DMS114 treated with DMSO at 0.1 percent for 48 hours (cell line): ENCODE data around the gene STK38.
"Not testable (repeated sequence)": the region's sequence is repeated elsewhere in the genome, so short reads cannot be mapped to it uniquely, and the experiment has no call there.

Source experiments
- DNase-seq: peaks from one replicate; lab custom pipeline; 2025; ENCODE audit not compliant: unreplicated experiment; lab: John Stamatoyannopoulos, UW

The STK38 gene

DNA sequence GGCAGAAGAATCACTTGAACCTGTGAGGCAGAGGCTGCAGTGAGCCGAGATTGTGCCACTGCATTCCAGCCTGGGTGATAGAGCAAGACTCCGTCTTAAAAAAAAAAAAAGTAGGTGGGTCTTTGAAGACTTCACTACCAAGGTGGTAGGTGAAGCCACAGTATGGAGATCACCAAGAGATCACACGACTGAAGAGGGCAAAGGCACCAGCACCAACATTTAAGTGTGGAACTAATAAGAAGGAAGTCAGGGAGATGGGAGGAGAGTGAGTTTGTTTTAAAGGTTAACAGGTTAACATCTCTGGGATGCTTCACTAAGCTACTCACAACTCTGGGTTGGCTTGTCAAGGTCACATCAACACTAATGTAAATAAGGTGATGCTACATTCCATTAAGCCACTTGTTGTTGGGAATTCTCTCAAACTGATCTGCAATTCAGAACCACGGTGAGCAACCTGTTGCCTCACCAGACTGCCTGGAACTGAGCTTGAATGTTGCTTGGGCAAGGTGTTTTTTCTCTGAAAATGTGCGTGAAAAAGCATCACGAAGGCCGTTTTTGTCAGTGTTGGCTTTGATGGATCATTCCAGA, 55.8 kb downstream of the STK38 start:
- DNase-seq, result no peak

DNA sequence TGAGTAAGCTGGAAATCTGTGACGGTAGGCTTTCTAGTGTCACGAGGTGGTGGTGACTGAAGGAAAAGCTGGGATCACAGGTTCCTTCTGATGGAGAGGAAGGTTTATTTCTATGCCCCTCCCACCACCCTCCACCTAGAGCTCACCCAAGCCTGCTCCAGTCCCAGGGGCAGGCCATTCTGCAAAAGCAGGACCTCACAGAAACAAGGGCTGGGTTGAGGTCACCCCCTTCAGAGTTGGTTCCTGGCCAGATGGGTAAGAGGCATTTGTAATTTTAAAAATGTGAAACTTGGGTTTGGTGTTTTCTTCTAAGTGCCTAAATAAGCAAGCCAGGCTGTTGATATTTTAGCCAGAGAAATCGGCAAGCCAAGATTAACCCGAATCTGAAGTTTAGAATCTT, 57.9 kb downstream of the STK38 start:
- DNase-seq, result no peak

DNA sequence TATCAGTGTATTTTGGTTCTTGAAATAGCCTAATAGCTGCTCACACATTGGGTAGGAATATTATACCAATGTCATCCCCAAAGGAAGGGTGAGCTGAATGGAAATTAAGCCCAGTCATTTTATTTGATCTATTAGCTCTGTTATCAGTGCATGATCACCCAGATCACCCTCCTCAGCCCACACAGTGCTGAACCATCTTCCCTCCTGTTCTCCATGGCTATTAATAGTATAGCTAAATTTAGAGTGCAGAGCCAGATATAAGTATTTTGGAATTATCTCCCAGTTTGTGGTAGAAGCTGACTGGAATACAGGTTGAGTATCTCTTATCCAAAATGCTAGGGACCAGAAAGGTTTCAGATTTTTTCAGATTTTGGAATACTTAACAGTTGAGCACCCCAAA, 59.1 kb downstream of the STK38 start:
- no peak for DNase-seq

DNA sequence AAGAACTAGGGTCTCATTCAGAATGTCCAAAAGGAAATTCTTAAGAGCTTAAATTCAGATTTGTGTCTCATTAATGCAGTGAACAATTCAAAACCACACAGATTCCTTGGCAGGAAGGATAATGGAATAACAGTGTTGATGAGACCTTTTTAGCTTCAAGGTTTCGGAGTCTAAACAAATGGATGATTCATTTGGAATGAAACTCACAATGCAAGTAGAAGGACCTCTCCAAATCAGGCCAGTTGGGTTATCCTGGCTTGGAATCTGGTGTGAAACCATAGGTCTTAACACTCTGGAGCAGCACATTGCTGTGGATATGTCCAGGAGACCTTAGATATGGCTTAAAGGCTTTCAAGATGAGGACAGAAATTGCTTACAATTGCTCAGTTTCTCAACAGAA, 59.6 kb downstream of the STK38 start:
- no peak for DNase-seq

DNA sequence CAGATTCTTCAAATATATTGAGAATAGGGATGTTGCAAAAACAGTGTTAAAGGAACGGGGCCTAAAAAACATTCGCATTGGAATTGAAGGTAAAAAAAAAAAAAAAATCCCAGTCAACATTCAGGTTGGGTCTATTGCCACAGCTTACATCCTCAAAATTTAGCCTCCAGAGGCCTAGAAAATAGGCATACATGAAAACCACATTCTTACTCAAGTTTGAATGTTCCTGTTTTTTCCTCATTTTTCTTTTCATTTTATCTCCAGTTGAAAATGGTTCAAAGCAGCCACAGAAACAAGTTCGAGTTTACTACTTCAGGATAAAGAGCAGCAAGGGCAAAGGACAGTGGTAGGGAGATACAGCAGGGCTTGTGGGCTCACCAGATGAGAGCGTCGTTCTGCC, 62.5 kb downstream of the STK38 start:
- DNase-seq, result no peak

DNA sequence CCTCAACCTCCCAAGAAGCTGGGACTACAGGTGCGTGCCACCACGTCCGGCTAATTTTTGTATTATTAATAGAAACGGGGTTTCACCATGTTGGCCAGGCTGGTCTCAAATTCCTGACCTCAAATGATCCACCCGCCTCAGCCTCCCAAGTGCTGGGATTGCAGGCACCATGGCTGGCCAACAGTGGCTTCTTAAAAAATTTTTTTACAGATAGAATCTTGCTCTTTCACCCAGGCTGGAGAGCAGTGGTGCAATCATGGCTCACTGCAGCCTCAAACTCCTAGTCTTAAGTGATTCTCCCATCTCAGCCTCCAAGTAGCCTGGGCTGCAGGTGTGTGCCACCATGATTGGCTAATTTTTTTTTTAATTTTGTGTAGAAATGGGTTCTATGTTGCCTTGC, 64.0 kb downstream of the STK38 start:
- DNase-seq, result not testable (repeated sequence)

DNA sequence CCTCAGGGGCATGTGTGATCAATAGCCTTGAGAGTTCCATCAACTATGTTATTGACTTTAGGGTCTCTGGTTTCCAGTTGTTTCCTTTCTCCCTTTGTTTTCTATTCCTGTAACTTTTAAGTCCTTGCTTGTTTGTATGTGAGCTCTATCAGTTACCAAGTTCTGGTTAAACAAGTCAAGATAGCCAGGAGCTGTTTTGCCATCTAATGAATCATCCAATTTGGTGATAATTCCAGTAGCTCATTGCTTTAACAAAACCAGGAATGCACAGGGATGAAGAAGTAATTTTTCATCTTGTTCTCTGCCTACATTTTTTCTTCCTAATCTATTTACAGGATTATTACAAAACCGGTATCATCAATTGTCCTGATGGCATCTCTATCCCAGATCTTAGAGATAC, 68.0 kb downstream of the STK38 start:
- no peak for DNase-seq

DNA sequence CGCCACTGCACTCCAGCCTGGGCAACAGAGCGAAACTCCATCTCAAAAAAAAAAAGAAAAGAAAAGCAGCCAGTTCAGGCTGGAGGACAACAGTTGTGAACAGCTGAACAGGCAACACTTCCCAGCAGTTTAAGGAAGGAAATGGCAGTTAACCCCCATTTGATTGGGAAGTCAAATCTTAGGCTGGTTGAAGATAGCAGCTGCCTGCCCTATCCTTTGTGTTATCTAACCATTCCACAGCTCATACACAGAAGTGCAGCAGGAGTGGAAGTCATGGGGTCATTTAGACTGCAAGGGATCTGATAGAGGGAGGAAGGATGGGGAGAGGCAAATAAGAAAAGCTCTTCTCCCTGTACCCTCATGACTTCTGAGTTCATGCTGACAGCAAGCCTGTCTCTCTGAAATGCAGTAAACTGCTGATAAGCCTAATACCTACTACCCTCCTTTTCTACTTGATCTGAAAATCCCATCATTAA, 69.2 kb downstream of the STK38 start:
- no peak for DNase-seq

DNA sequence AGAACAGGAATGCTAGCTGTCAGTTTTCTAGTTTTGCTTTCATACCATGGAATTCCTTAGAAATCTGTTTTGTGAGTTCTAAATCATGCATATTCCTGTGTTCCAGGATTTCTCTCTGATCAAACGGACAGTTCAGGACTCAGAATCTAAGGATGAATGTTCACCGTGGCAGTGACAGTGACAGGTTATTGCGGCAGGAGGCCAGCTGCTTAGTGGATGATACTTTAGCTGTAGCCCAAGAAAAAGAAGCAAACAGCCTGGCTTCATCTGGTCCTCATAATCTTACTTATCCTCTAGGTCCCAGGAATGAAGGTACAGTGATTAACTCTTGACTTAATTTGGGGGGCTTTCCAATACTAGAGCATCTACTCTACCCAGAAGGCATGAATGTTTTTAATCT, 77.3 kb downstream of the STK38 start:
- DNase-seq, result no peak

DNA sequence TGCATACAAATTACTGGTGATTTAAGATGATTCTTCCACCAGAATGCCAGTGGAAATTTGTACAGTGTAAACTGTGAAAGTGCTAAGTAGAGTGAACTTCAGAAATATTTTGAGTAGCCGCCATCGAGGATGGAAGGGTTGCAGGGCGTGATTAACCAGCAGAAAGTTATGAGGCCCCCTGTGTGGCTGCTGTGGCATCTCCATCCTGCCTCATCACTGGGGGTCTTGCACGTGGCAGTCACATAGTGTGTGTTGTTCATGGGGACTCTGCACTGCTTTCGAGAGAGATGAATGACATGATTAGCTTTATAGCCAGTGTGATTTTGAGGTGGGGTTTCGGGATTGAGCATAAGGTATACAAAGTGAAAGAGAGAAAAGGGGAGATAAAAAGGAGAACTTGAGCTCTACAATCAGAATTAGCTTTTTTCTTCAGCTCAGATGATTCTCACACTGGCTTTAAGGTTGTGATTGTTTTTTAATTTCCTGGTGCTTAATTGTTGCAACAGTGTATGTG, 78.1 kb downstream of the STK38 start:
- no peak for DNase-seq

DNA sequence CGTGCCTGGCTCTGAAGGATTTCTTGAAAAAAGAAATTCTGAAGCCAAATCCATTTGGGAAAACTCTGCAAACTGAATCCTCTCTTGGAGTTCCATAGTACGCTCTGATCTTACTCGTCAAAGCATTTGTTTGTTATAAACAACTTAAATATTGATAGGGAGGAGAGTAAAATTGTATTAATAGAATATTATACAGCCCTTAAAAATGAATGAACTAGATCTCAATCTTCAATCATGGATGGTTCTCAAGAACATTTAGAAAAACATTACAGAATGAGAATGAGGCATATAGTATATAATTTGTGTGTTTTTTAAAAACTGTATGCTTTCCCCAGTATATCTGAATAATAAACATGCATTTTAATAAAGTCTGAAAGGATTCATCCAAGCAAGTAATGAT, 79.7 kb downstream of the STK38 start:
- no peak for DNase-seq

DNA sequence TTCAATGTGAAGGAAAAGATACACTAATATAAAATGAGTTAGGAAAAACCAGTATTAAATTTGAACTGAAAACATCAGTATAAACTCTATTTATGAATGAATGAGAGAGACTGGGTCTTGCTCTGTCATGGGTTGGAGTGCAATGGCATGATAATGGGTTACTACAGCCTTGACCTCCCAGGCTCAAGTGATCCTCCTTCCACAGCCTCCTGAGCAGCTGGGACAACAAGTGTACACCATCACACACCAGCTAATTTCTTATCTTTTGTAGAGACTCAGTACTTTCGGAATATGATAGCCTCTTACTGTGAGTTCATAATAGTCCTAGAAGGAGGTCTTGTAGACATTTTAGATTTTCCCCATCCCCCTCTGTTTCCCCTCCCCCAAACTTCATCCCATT, 83.0 kb downstream of the STK38 start:
- no peak for DNase-seq

DNA sequence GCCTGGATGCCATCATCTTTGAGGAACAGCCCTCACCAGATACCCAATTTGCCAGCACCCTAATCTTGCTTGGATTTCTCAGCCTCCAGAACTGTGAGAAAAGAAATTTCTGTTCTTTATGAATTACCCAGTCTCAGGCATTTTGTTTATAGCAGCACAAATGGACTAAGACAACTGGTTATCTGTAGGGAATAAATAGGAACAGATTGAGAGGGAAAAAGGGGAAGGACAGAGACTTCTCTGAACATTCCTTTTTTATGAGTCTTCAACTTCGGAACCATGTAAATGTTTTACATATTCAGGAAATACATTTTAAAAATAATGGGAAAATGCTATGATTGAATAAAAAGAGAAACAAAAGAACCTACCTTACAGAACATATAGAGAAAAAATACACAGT, 83.6 kb downstream of the STK38 start:
- no peak for DNase-seq

DNA sequence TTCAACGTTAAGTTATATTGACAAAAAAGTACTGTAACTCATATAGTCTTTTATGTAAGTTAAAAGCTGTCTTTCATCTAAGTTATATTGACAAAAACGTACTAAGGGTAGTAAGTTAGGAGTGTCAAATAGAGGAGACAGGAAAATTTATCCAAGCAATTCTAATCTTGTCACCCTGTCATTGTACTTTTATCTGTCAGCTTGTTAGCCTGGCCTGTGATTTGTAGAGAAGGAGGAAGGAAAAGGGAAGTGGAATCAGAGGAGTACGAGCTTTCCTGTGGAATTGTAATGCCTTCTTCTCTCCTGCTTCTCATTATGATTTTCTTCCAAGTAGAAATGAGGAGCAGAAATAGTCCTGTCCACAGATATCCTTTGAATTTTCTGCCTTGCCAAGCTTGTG, 85.6 kb downstream of the STK38 start:
- no peak for DNase-seq

DNA sequence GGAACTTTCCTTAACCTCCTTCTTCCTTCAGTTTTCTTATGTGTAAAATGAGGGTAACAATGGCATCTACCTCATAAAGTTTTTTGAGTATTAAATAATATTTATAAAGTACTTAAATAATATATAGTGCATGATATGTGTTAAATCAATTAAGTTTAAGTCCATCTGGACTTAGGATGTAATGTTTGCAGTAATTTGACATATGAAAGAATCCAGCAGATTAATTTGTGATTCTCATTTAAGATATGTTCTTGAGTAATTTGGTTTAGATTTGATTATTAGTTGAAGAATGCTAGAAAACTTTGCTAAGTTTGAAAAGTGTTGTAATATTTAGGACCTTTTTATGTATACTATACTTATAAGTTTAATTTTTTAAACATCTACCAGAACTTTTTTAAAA, 86.4 kb downstream of the STK38 start:
- no peak for DNase-seq

DNA sequence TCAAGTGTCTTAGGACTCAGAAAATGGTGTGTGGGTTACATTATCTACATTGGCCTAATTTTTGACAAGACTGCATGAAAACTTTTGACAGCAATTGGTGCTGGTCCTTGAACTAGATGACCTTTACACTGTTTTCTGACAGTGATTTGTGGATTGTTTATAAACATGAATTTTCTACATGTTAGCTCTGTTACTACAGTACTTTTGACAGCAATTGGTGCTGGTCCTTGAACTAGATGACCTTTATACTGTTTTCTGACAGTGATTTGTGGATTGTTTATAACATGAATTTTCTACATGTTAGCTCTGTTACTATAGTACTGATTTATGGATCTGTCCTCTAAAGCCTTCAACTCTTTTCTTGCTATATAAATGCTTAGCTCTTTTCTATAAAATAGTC, 87.8 kb downstream of the STK38 start:
- DNase-seq, result no peak

DNA sequence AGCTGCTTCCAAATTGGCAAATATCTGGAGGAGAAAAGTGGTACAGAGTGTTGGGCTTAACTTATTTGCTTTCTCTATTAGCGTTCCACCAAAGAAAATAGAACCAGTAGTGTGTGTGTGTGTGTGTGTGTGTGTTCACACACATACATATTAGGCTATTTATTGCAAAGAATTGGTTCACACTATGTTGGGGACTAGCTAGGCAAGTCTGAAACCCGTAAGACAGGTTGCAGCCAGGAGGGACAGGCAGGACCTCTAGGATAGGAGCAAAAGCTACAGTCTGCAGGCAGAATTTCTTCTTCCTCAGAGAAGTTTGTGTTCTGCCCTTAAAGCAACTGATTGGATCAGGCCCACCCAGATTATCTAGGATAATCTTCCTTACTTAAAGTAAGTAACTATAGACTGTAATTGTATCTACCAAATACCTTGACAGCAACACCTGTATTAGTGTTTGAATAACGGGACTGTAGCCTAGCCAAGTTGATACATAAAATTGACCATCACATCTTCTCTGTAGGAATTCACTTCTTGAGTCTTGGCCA, 91.7 kb downstream of the STK38 start:
- no peak for DNase-seq

DNA sequence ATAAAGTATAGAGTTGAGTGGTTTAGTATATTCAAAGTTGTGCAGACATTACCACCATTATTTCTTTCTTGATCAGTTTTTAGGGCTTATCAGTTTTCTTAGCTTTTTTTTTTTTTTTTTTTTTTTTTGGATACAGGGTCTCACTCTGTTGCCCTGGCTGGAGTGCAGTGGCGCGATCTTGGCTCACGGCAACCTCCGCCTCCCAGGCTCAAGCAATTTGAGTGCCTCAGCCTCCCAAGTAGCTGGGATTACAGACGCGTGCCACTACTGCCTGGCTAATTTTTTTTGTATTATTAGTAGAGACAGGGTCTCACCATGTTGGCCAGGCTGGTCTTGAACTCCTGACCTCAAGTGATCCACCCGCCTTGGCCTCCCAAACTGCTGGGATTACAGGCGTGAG, 94.4 kb downstream of the STK38 start:
- not testable (repeated sequence) for DNase-seq

DNA sequence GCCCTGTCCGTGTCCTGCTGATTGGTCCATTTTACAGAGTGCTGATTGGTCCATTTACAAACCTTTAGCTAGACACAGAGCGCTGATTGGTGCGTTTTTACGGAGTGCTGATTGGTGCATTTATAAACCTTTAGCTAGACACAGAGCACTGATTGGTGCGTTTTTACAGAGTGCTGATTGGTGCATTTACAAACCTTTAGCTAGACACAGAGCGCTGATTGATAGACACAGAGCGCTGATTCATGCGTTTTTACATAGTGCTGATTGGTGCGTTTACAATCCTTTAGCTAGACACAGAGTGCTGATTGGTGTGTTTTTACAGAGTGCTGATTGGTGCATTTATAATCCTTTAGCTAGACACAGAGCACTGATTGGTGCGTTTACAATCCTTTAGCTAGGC, 98.1 kb downstream of the STK38 start:
- not testable (repeated sequence) for DNase-seq

DNA sequence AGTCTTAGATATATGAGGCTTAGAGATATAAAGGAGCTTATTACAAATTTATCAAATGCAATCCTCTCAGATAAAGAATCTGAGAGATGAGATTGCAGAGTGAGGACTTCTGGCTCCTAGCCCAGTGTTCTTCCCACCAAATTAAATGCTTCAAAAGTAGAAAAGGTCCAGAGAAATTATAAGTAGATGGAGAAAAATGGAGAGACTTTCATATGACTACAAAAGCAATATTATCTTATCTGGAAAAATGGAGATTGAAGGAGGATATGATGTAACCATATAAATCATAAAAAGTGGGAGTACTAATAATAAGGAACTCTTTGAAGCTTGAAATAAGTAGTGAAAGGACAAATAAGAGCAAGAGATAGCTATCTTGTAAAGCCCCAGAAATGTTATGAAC, 101.7 kb downstream of the STK38 start:
- DNase-seq, result no peak

DNA sequence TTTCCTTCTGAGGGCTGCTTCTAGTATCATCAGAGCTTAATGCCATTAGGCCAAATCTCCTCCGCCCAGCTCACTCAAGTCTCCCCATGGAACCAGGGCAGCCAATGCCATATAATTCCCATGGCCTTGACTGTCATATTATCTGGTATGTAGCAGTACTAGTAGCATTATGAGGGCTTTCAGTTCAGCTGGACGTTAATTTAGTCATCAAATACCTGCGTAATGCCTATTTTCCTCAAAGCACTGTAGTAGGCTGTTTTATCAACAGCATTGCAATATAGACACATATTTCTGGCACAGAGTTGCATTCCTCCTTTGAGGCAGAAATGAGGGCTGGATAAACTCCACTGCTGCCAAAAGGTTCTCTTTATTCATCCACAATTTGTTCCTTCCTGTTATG, 102.8 kb downstream of the STK38 start:
- DNase-seq, result no peak
